Middle frontal gyrus (tissue), 1 donor: ENCODE results near the gene CACNB2.
"Not testable (repeated sequence)": the region's sequence is repeated elsewhere in the genome, so short reads cannot be mapped to it uniquely, and the experiment has no call there.

Source experiments
- DNase-seq: peaks from one replicate; pipeline ENCODE4 v3.0.0-alpha.2; 2015; ENCODE audit warnings: low spot score; ENCODE audit errors: extremely low spot score

The CACNB2 gene

GRCh38 chr10:18438361-18439126 lies 298.3 kb downstream of the CACNB2 start:
- DNase-seq, result no peak

- no peak for DNase-seq
Measured at GRCh38 chr10:18439601-18440000, 299.4 kb downstream of the CACNB2 start.

- not testable (repeated sequence) for DNase-seq
Measured at GRCh38 chr10:18445635-18446034, 305.4 kb downstream of the CACNB2 start.

- DNase-seq, result no peak
Measured at GRCh38 chr10:18446205-18446604, 306.0 kb downstream of the CACNB2 start.

GRCh38 chr10:18449611-18450026 lies 309.4 kb downstream of the CACNB2 start:
- DNase-seq, result no peak

GRCh38 chr10:18450298-18450697 lies 310.1 kb downstream of the CACNB2 start:
- no peak for DNase-seq

DNA sequence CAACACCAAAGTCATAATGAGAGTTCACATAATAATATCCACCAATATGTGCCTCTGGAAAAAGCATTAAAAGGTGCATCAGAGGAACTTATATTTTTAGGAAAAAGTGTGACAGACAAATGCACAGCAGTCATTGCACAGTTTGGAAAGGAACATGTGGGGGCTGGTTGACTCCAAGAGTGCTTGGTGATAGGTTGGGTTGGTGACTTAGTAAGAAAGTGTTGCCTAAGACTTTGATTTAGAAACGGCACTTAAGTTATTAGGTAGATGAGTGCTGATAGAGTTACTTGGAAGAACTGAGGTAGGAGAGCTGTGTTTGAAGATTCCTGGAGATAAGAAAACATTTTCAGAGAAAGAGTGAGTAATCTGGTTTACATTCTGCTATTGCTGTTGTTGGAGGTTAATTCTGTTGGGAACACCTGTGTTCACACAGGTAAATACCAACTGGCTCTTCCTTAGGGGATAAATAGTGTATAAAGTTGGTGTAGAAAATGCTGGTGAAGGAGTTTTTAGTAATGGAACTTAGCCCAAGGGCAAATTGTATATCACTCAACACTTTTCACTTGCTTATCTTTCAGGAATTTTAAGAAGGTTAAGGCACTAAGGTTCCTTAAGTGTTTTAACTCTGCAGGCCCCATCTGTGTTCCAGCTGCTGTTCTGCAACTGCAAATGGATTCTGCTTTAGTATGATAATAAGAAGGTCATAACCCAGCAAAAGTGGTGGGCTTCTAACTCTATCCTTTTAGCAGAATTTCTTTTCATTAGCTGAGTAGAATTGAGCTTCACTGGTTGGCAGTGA lies 315.1 kb downstream of the CACNB2 start:
- no peak for DNase-seq

DNA sequence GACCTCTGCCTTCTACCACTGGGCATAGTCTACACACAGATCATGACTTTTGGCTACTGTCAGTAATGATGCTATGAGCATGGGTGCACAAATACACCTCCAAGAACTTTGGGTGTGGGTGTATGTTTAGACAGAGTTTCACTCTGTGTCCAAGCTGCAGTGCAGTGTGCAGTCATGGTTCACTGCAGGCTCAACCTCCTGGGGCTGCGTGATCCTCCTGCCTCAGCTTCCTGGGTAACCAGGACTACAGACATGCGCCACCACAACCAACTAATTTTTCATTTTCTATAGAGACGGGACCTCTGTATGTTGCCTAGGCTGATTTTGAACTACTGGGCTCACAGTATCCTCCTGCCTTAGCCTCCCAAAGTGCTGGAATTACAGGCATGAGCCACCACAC lies 316.8 kb downstream of the CACNB2 start:
- no peak for DNase-seq

GRCh38 chr10:18460032-18460431 lies 319.8 kb downstream of the CACNB2 start:
- DNase-seq, result no peak

DNA sequence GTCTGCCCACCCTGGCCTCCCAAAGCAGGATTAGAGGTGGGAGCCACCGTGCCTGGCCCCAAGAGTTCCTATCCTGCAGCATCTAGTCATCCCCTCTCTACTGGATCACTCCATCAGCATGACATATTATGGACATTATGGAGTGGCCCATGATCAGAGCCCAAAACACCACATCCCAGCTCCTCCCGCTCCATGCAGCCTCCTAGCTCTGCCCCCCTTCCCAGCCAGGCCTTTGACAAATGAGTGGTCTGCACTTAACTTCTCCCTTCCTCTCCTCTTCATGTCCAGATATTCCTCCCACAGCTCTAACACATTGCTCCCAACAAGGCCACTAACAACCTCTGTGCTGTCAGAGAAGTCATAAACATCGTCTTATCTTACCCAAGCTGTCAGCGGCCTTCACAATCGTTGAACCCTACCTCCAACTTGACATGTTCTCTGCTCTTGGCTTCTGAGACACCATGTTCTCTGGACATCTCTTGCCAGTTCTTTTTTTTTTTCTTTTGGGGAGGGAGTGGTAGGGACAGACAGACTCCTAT lies 323.5 kb downstream of the CACNB2 start:
- no peak for DNase-seq

GRCh38 chr10:18469125-18469524 lies 328.9 kb downstream of the CACNB2 start:
- no peak for DNase-seq

- DNase-seq, result no peak
Measured at GRCh38 chr10:18472977-18473376, 332.8 kb downstream of the CACNB2 start.

DNA sequence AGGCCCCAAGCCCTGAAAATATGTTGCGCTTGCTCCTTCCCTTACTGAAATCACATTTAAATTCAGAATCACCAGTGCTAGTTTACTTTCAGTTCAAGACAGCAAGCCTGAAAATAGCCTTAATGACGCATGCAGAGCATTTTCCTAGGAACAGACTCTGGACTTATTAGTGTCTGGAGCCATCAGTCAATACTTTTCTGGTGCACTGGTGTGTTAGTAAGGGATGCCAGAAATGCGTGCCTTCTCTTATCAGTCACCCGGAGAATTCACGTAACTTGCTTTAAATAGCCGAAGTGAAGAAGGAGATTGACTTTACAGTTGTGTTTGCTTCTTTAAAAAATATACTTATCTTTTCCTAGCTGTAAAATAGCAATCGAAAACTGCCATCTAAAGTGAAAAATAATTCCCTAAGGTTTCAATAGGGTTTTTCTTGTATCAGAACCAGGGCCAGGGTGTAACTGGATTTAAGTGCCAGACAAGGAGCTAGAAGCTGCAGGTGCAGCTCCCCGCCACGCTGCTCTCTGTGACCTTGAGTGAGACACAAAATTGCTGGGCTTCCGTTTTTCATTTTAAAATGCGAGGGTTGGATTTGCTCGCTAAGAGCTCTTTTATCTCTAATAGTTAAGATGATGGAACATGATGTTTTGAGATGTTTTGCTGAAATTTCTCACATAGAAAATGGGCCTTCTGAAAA lies 333.3 kb downstream of the CACNB2 start:
- peak; percentile 36 for DNase-seq

DNA sequence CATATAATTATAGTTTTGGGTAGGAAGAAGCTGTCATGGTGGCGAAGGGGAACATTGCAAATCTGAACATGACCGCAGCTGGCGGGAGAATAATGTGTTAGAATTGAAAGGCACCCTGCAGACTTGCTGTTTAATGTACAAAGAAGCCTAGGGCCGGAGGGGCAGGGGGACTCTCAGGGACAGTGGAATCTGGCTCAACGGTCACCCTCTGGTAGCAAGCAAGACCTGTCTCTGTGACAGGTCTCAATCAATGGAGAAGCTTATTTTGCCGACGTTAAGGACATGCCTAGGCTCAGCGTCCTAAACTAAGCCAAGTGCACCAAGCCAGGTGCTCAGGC lies 333.9 kb downstream of the CACNB2 start:
- no peak for DNase-seq

GRCh38 chr10:18476076-18476647 lies 335.9 kb downstream of the CACNB2 start:
- DNase-seq, result no peak

- DNase-seq, result no peak
Measured at GRCh38 chr10:18478354-18478753, 338.1 kb downstream of the CACNB2 start.

DNA sequence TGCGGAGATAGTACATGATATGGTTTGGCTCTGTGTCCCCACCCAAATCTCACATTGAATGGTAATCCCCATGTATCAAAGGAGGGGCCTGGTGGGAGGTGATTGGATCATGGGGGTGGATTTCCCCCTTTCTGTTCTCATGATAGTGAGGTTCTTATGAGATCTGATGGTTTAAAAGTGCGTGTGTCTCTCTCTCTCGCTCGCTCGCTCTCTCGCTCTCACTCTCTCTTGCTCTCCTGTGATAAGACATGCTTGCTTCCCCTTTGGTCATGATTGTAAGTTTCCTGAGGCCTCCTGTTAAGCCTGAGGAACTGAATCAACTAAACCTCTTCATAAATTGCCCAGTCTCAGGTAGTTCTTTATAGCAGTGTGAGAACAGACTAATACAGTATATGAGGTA lies 339.3 kb downstream of the CACNB2 start:
- DNase-seq, result no peak

DNA sequence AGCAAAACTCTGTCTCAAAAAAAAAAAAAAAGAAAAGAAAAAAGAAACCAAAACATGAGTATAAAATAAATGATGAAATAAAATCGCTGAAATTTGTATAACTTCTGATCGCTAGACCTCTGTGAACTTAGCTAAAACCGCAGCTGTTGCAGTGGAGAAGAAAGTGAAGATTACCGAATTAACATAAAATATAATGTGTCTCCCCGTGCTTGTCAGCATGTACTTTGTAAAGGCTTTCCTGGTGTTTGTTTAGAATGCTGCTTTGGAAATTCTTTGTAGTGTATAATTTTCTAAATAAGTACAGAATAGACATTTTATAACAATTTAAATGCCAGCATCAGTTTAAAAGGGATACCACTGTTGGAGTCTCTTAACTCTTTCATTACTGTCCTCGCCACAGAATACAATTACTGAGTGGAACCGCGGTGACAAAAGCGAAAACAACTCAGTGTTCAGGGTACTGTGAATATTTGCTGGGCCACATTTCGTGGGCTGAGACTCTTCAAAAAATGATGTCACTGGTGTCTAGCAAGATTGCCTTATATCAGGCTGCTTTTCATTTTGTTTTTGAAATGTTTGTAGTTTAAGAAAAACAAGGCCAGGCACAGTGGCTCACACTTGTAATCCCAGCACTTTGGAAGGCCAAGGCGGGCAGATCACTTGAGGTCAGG lies 343.4 kb downstream of the CACNB2 start:
- DNase-seq, result no peak

- no peak for DNase-seq
Measured at GRCh38 chr10:18486438-18486837, 346.2 kb downstream of the CACNB2 start.

DNA sequence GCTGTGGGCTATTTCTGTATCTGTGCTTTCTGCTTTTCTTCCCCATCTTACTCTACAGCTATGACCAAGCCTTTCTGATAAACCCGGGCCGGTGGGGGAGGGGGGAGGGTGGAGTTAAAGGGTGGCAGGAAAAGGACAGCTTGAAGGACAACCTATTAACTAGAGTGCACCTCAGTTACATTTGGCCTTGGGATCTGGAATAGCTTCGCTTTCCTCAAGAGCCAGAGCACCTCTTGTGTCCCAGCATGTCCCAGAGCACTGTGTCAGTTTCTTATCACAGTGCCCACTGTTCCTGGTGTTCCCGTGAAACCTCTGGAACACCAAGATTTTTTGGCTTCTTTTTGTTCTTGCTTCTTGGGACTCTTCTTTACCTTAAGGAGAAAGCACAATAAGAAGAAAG lies 350.5 kb downstream of the CACNB2 start:
- no peak for DNase-seq

GRCh38 chr10:18497806-18498369 lies 357.7 kb downstream of the CACNB2 start:
- no peak for DNase-seq
